HFFc6 (cell line): ENCODE data around the gene ARID3C. TPM values are rescaled to one million over a fixed set of nuclear protein-coding genes. Genes with fewer than 3 reads are reported as not detected.

Experiments
- DNase-seq: peaks from one replicate; pipeline ENCODE4 v3.0.0-alpha.2; 2018
- H3K27ac Mint-ChIP-seq: 2 replicates; pipeline ENCODE4 v1.8.0; 2020; ENCODE audit warnings: mild to moderate bottlenecking, mixed read lengths
- H3K27me3 Mint-ChIP-seq: 2 replicates; pipeline ENCODE4 v1.8.0; 2021; ENCODE audit warnings: mild to moderate bottlenecking, moderate library complexity, mixed read lengths; ENCODE audit not compliant: insufficient read depth
- H3K36me3 Mint-ChIP-seq: 2 replicates; pipeline ENCODE4 v1.8.0; 2021; ENCODE audit warnings: low read depth, mixed read lengths
- H3K4me1 Mint-ChIP-seq: 2 replicates; pipeline ENCODE4 v1.8.0; 2020; ENCODE audit warnings: low read depth, mixed read lengths
- H3K4me3 Mint-ChIP-seq: 2 replicates; pipeline ENCODE4 v1.8.0; 2020; ENCODE audit warnings: mild to moderate bottlenecking, moderate library complexity, mixed read lengths
- H3K9me3 Mint-ChIP-seq: 2 replicates; pipeline ENCODE4 v1.8.0; 2020; ENCODE audit warnings: mild to moderate bottlenecking, mixed read lengths
- CTCF ChIP-seq: fragments of 200-600 bp; sonication (generic); IDR thresholded peaks from 2 replicates; pipeline ENCODE4 v1.5.0; 2021; ENCODE audit warnings: antibody characterized with exemption, mild to moderate bottlenecking
- total RNA-seq, 6 experiments: library from RNA; stranded (reverse); fragmentation: NEBNext Ultra II Directional; extraction: Animal tissue kit (Norgen Biotek cat#: 25700); gene quantifications; 2 replicates in 1 of 6; 3 replicates in 5 of 6; pipeline ENCODE4 v1.2.3, GENCODE V29; 2021

Gene ARID3C
- total RNA-seq, 6 experiments from 2014 or later, result 0.14 to 0.17 TPM; not detected in 4

- Mint-ChIP-seq H3K4me3 (no peak overlapping the region), H3K27me3 (peaks cover 56% of the 10 kb centered on the region)
Observed at GRCh38 chr9:34594177-34594576, 34.7 kb downstream of the ARID3C start.

DNA sequence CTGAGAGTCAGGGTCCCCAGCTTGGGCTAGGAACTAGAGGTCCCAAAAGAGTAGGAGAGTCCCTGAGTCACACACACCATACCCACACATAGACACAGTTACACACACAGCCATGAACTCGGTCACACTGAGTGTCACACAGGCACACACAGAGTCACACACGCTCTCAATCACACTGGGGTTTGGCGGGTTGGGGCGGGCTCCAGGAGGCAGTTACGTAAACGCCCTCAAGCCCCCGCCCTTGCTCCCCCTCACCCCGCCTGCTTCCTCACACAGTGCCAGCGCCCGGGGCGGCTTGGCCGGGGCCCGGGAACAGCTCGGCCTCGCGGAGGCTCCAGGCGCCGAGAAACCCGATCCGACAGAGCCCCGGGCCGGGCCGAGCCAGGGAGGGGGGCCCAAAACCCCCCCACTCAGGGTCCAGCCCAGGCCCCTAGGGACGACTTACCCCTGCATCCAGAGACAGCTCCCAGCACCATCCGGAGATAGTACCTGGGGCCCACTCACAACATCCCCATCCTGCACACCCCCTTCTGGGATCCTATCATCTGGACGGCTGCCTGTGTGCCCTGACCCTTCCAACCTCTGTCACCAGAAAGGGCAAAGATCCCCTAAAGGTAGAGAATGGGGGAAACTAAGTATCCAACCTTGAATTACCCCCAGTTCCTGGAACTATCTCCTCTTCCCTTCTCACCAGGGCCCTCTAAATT lies 35.8 kb downstream of the ARID3C start:
- no peak for DNase-seq
- Mint-ChIP-seq H3K4me3 (no peak overlapping the region), H3K9me3 (no peaks in the 10 kb centered on the region), H3K27ac (no peak overlapping the region), H3K36me3 (no peaks in the 10 kb centered on the region), H3K27me3 (peaks cover 63% of the 10 kb centered on the region), H3K4me1 (no peaks in the 10 kb centered on the region)
- TF ChIP-seq CTCF, result no peak

More at GRCh38 chr9:34594177-34594576, 34.7 kb downstream of the ARID3C start:
- Mint-ChIP-seq H3K36me3 (no peaks in the 10 kb centered on the region), H3K27ac (no peak overlapping the region), H3K4me1 (no peaks in the 10 kb centered on the region), H3K9me3 (no peaks in the 10 kb centered on the region)
- TF ChIP-seq CTCF, result no peak; the same call in 1 of the 2 replicates
- DNase-seq, result no peak

- no peak for DNase-seq
- no peaks in the 10 kb centered on the region for H3K36me3 Mint-ChIP-seq
- TF ChIP-seq CTCF, result peak; percentile 58
- H3K4me1 Mint-ChIP-seq, result no peaks in the 10 kb centered on the region
- H3K27me3 Mint-ChIP-seq, result peaks cover 63% of the 10 kb centered on the region
- H3K4me3 Mint-ChIP-seq, result no peak overlapping the region
- no peaks in the 10 kb centered on the region for H3K9me3 Mint-ChIP-seq
- no peak overlapping the region for H3K27ac Mint-ChIP-seq
Observed at GRCh38 chr9:34591917-34592866, 36.7 kb downstream of the ARID3C start.

- DNase-seq, result peak; percentile 54
- H3K27me3 Mint-ChIP-seq, result peaks cover 65% of the 10 kb centered on the region
Observed at GRCh38 chr9:34591248-34591916, 37.5 kb downstream of the ARID3C start.

More at GRCh38 chr9:34591248-34591916, 37.5 kb downstream of the ARID3C start:
- H3K36me3 Mint-ChIP-seq, result no peaks in the 10 kb centered on the region
- no peak overlapping the region for H3K27ac Mint-ChIP-seq
- H3K9me3 Mint-ChIP-seq, result no peaks in the 10 kb centered on the region
- H3K4me1 Mint-ChIP-seq, result no peaks in the 10 kb centered on the region
- no peak overlapping the region for H3K4me3 Mint-ChIP-seq
- TF ChIP-seq CTCF, result peak; percentile 95
